IPS-18a (cell line): ENCODE results near the gene MAD1L1.
"Not testable (repeated sequence)": the region's sequence is repeated elsewhere in the genome, so short reads cannot be mapped to it uniquely, and the experiment has no call there.

ENCODE experiments used
- H3K27ac ChIP-seq: one replicate; pipeline ENCODE4 v1.5.1; 2013; ENCODE audit warnings: low read length
- H3K27me3 ChIP-seq: one replicate; pipeline ENCODE4 v1.6.1; 2013; ENCODE audit warnings: mild to moderate bottlenecking, low read length; ENCODE audit not compliant: control insufficient read depth, insufficient read depth
- H3K36me3 ChIP-seq: one replicate; pipeline ENCODE4 v1.6.1; 2013; ENCODE audit warnings: low read depth, low read length; ENCODE audit not compliant: control insufficient read depth
- H3K4me1 ChIP-seq: one replicate; pipeline ENCODE4 v1.6.1; 2013; ENCODE audit warnings: low read depth, low read length; ENCODE audit not compliant: control insufficient read depth
- H3K4me3 ChIP-seq: one replicate; pipeline ENCODE4 v1.5.1; 2013; ENCODE audit warnings: low read length
- H3K9ac ChIP-seq: one replicate; pipeline ENCODE4 v1.6.1; 2013; ENCODE audit warnings: mild to moderate bottlenecking, low read length, moderate library complexity
- H3K9me3 ChIP-seq: one replicate; pipeline ENCODE4 v1.6.1; 2013; ENCODE audit warnings: low read depth, low read length; ENCODE audit not compliant: control insufficient read depth

The MAD1L1 gene

DNA sequence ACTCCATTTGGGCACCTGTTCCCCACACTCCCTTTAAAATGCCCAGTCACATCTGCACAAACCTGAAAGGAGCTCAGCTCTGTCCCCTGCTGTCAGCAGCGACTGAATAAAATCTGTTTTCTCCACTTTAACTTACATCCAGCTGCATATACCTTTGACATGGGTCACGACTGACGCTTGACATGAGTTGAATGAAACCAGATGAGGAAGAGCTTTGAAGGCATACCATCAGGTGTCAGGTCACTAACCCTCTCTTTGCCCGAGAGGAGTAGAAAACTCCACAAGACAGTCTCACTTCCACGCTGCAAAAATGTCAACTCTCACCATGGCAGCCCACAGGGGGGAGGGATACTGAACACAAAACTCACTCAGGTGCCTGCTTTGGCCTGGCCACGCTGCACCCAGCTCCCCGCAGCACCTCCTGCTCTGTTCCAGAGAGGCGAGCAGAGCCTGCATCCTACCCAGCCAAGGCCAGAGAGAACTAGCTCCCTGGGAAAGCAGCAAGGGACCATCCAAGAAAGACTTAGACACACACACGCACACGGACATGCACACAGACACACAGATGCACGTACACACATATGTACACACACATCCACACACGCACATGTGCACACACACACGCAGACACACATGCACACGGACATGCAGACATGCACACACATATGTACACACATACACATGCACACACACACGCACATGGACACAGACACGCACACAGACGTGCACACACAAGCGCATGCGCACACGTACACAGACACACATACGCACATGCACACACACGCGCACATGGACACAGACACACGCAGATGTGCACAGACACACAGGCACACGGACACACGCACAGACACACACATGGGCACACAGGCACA is 191.0 kb downstream of the MAD1L1 start:
- H3K4me1 ChIP-seq: peaks cover 12% of the 10 kb centered on the region
- H3K36me3 ChIP-seq: no peaks in the 10 kb centered on the region
- H3K9me3 ChIP-seq: no peaks in the 10 kb centered on the region
- H3K4me3 ChIP-seq: no peak overlapping the region
- H3K27me3 ChIP-seq: no peaks in the 10 kb centered on the region
- H3K9ac ChIP-seq: no peak overlapping the region
- H3K27ac ChIP-seq: no peak overlapping the region

DNA sequence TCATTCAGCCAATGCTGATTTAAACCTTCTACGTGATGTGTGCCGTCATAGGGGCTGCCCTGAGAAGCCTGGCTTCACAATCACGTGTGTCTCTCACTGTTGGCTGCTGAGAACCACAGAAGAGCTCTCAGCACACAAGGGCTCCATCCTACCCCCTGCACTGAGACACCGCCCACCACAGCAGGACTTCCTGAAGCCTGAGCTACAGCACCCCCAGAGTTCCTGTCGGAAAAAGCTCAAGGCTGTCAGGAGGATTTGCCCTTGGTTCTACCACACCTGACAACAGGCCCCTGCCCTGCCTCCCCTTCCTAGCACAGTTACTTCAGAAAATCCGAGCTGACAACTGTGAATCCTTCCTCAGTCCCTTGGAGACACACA is 191.9 kb downstream of the MAD1L1 start:
- Histone ChIP-seq H3K27ac (no peak overlapping the region), H3K9ac (no peak overlapping the region), H3K36me3 (no peaks in the 10 kb centered on the region), H3K9me3 (no peaks in the 10 kb centered on the region), H3K4me3 (no peak overlapping the region), H3K4me1 (peaks cover 12% of the 10 kb centered on the region), H3K27me3 (no peaks in the 10 kb centered on the region)

DNA sequence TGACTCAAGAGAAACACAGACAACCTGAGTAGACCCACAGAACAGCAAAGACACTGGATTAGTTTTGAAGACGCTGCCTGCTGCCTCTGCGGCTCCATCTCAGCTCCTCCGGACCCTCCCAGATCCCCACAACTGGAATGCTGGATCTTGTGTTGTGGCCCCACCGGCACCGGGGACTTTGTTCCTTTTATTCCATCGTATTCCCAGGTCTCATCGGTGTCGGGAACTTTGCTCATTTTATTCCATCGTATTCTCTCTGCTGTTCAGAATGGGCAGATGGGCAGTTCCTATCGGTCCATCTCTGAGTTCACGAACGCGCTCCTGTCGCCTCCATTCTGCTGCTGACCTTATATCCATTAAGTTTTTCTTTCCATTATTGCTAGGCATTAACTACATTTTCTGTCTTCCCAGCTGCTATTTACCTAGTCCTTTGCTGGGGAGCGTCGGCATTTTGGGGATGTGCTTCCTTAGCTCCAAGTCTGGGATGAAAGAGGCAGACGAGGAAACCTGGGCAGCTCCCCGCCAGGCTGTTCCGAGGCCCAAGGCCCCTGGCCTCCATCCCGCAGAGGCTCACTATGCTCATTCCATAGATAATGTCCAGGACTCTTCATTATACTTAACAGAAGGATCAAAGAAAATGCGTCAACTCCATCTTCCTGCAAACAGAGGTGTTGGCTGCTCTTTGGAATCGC is 192.4 kb downstream of the MAD1L1 start:
- Histone ChIP-seq H3K4me3 (no peak overlapping the region), H3K9me3 (no peaks in the 10 kb centered on the region), H3K27me3 (no peaks in the 10 kb centered on the region), H3K36me3 (no peaks in the 10 kb centered on the region), H3K4me1 (peaks cover 12% of the 10 kb centered on the region), H3K27ac (no peak overlapping the region), H3K9ac (no peak overlapping the region)

DNA sequence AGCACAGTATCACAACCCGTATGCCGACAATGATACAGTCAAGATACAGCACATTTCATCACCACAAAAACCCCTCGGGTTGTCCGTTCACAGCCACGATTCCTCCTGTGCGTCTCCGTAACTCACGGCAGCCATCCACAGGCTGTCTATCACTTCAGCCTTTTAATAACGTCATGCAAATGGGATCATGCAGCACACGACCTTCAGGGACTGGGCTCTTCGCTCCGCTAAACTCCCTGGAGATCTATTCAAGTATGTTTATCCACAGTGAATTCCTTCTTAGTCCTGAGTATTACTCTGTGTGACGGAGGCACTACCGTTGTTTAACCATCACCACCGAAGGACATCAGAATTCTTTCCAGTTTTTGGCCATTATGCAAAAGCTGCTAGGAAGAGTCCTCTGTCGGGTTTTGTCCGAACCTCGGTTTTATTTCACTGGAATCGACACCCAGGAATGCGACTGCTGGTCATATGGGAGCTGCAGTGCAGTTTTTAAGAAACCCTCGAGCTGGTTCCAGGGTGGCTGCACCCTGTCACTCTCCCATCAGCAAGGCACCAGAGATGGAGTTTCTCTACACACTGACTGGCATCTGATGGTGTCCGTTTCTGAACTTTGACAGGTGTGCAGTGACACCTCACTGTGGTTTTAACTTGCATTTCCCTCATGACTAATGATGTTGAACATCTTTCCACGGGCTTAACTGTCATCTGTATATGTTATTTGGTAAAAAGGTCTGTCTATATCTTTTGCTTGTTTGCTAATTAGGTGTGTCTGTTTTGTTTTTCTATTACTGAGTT is 193.6 kb downstream of the MAD1L1 start:
- Histone ChIP-seq H3K4me1 (peaks cover 12% of the 10 kb centered on the region), H3K27me3 (no peaks in the 10 kb centered on the region), H3K27ac (no peak overlapping the region), H3K9me3 (no peaks in the 10 kb centered on the region), H3K9ac (no peak overlapping the region), H3K4me3 (no peak overlapping the region), H3K36me3 (no peaks in the 10 kb centered on the region)

DNA sequence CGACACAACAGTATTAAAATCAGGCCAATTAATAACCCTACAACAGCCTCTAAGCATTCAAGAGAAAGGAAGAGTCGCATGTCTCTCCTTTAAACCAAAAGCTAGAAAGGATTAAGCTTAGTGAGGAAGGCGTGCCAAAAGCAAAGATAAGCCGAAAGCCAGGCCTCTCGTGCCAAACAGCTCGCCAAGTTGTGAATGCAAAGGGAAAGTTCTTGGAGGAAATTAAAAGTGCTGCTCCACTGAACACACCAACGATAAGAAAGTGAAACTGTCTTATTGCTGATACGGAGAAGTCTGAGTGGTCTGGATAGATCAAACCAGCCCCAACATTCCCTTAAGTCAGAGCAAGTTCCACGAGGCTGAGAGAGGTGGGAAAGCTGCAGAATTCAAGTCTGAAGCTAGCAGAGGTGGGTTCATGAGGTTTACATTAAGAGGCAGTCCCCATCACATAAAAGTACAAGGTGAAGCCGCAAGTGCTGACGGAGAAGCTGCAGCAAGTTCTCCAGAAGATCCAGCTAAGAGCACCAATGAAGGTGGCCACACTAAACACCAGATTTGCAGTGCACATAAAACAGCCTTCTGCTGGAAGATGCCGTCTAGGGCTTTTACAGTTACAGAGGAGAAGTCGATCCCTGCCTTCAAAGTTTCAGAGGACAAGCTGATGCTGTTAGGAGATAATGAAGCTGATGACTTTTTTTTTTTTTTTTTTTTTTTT is 194.8 kb downstream of the MAD1L1 start:
- Histone ChIP-seq H3K4me1 (peaks cover 12% of the 10 kb centered on the region), H3K9ac (no peak overlapping the region)

DNA sequence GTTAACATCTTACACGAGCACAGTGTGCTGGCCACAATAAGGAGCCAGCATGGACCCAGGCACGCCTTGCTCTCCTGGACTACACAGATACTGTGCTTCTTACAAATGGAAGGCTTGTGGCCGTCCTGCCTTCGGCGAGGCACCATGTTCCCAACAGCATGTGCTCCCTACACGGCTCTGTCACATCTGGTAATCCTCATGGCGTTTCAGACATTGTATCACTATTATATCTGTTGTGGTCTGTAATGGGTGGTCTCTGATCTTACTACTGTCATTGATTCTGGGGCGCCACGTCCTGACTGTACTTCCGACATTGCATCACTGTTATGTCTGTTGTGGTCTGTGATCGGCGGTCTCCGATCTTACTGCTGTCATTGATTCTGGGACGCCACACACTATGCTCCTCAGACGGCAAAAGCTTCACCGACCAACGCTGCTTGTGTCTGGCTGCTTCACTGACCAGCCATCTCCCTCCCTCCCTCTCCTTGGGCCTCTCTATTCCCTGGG is 195.4 kb downstream of the MAD1L1 start:
- H3K27me3 ChIP-seq: no peaks in the 10 kb centered on the region
- H3K4me1 ChIP-seq: peaks cover 12% of the 10 kb centered on the region
- no peak overlapping the region for H3K27ac ChIP-seq
- no peaks in the 10 kb centered on the region for H3K9me3 ChIP-seq
- no peak overlapping the region for H3K4me3 ChIP-seq
- no peaks in the 10 kb centered on the region for H3K36me3 ChIP-seq
- H3K9ac ChIP-seq: no peak overlapping the region

More for the DNA sequence above, 194.8 kb downstream of the MAD1L1 start:
- Histone ChIP-seq H3K4me3 (no peak overlapping the region), H3K27me3 (no peaks in the 10 kb centered on the region), H3K9me3 (no peaks in the 10 kb centered on the region), H3K36me3 (no peaks in the 10 kb centered on the region), H3K27ac (no peak overlapping the region)

DNA sequence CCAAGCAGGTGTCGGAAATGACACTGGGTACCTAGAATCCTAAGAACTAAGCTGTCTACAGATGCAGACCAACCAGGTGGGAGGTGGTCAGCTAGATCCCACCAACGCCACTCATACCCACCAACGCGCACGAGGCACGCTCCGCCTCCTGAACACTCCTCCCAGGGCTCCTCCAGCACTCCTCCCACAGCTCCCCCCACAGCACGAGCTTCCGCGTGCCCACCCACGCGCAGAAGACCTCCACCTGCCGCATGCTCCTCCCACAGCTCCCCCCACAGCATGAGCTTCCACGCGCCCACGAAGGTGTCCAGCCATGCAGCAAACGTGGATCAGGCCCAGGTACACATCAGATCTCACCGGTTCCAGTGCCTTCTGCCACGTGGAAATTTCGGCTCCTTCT is 196.0 kb downstream of the MAD1L1 start:
- no peaks in the 10 kb centered on the region for H3K36me3 ChIP-seq
- no peak overlapping the region for H3K4me3 ChIP-seq
- no peak overlapping the region for H3K27ac ChIP-seq
- peaks cover 12% of the 10 kb centered on the region for H3K4me1 ChIP-seq
- H3K9me3 ChIP-seq: no peaks in the 10 kb centered on the region
- H3K27me3 ChIP-seq: no peaks in the 10 kb centered on the region
- H3K9ac ChIP-seq: no peak overlapping the region

DNA sequence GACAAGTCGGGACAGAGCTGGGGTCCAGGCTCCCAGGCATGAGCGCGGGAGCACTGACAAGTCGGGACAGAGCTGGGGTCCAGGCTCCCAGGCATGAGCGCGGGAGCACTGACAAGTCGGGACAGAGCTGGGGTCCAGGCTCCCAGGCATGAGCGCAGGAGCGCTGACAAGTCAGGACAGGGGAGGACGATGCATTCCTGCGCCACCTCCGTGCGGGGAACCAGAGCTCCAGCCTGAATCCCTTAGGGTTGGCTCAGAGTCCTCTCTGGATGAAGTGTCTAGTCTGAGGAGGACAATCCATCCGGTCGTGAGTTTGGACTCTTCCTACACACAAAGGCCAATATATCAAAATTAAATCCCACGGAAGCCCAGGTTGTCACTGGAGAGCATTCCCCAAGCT is 196.5 kb downstream of the MAD1L1 start:
- not testable (repeated sequence) for H3K9me3 ChIP-seq, H3K27ac ChIP-seq, H3K4me3 ChIP-seq, H3K9ac ChIP-seq, H3K27me3 ChIP-seq, H3K4me1 ChIP-seq, H3K36me3 ChIP-seq

DNA sequence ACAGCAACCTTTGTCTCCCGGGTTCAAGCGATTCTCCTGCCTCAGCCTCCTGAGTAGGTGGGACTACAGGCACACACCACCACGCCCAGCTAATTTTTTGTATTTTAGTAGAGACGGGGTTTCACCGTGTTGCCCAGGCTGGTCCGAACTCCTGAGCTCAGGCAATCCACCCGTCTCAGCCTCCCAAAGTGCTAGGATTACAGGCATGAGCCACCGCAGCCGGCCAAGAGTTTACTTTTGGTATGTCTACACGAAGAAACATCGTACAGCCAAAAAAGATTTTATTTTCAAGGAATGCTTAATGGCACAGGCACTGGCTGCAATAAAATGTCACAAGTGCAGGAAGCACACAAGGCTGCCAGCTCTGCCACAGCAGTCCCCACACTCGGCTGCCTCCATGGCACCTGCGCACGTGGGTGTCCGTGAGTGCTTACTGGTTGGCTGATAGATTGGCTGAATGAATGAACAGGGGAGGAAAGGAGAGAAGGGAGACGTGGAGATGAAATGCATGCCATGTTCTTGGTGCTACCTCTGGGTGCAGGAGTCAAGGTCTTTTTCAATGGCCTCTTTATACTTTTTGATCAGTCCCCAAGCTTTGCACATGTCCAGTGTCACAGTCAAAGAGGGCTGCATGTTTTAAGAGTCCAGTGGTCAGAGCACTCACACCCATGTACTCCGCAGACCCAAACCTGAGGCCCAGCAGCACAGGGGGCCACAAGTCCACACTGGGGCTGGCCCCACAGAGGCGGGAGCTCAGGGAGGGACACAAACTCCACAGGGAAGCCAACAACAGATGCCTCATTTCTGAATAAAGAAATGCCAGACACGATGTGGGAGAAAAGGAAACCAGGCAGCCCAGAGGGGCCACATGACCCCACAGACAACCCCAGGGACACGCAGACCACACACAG is 198.2 kb downstream of the MAD1L1 start:
- no peaks in the 10 kb centered on the region for H3K27me3 ChIP-seq
- no peaks in the 10 kb centered on the region for H3K9me3 ChIP-seq
- no peaks in the 10 kb centered on the region for H3K36me3 ChIP-seq
- H3K27ac ChIP-seq: no peak overlapping the region
- H3K4me1 ChIP-seq: no peaks in the 10 kb centered on the region
- no peak overlapping the region for H3K9ac ChIP-seq
- no peak overlapping the region for H3K4me3 ChIP-seq

DNA sequence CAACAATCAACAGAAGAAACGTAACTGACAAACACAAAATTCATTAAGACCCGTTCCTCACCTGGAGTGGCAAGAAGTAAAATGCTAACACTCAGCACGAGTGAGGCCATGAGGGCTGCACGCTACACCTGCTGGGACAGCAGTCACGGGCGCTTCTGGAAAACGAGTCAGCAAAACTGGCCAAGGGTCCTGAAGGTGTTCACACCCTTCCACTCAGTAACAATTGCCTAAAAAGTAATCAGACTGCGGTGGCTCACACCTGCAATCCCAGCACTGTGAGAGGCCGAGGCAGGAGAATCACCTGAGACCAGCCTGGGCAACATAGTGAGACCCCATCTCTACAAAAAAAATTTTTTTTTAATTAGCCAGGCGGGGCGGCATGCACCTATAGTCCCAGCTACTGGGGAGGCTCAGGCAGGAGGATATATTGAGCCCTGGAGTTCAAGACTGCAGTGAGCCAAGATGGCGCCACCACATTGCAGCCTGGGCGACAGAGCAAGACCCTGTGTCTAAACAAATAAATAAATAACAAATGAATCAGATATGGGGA is 199.1 kb downstream of the MAD1L1 start:
- Histone ChIP-seq H3K9ac (no peak overlapping the region), H3K4me1 (no peaks in the 10 kb centered on the region), H3K4me3 (no peak overlapping the region), H3K36me3 (no peaks in the 10 kb centered on the region), H3K9me3 (no peaks in the 10 kb centered on the region), H3K27me3 (no peaks in the 10 kb centered on the region), H3K27ac (no peak overlapping the region)
